ELR (cell line): ENCODE measurements around the gene TMEM259.
A peak's percentile ranks its signal among the peaks of the same experiment; 100 is the strongest.

Source experiments
- DNase-seq: peaks from one replicate; pipeline ENCODE4 v3.0.0-alpha.2; 2015; ENCODE audit warnings: low read depth

The TMEM259 gene

GRCh38 chr19:986083-986482 lies 34.8 kb downstream of the TMEM259 start:
- DNase-seq = no peak

DNA sequence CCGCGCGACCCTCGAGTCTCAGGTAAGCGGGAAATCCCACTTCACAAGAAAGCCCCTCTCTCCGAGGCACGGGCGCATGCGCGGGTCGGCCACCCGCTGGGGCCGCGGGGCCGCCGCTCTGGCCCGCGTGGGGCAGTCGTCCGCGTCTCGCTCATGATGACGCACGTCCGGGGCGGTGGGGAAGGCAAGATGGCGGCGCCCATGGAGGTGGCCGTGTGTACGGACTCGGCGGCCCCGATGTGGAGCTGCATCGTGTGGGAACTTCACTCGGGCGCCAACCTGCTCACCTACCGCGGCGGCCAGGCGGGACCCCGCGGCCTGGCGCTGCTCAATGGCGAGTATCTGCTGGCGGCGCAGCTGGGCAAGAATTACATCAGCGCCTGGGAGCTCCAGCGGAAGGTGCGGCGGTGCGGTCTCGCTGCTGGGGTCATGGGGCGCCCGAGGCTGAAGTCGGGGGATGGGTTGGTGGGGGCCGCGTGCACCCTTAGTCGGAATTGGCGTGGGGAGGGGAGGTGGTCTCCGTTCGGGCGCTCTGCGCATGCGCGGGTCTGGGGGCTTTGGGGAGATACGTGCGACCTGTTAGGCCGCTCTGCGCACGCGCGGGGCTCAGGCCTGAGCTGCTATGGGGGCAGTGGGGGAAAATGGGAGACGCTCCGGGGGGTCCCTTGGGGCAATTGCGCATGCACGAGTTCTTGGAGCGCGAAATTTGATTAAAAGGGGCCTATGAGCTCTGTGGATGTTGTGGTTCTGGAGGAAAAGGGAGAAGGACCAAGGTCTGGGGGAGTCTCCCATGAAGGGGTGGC lies 36.6 kb downstream of the TMEM259 start, which contains the start of gene WDR18:
Gene WDR18, plus strand, starts transcription at position 181 of the 803 bp plus-strand sequence. Its CDS starts 9 bp downstream, at position 190.
- DNase-seq = peak; percentile 93

GRCh38 chr19:982567-983170 lies 38.3 kb downstream of the TMEM259 start:
- DNase-seq = peak; percentile 67

- no peak for DNase-seq
Observed at GRCh38 chr19:980133-980998, 40.6 kb downstream of the TMEM259 start.

DNA sequence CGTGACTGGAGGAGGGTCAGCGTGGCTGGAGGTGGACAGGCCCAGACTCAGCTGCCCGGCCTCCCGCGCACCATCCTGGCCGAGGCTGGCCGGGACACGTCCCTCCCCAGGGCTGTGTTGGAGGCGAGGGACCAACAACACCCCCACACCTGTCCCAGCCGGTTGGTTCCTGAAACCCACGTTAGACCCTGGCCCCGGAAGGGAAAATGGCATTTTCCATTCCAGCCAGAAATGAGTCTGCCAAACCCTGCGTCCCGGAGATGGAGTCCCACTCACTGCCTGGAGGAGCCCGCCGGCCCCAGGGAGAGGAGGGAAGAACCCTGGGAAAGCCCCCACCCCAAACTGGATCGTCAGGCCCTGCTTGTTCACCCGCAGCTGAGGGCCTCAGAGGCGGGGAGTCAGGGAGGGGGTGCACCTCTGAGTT lies 41.6 kb downstream of the TMEM259 start:
- no peak for DNase-seq

GRCh38 chr19:977058-977464 lies 43.9 kb downstream of the TMEM259 start:
- DNase-seq = no peak

GRCh38 chr19:976476-976875 lies 44.4 kb downstream of the TMEM259 start:
- no peak for DNase-seq

- no peak for DNase-seq
Observed at GRCh38 chr19:974564-975257, 46.2 kb downstream of the TMEM259 start.

- no peak for DNase-seq
Observed at GRCh38 chr19:973726-974563, 47.0 kb downstream of the TMEM259 start.

DNA sequence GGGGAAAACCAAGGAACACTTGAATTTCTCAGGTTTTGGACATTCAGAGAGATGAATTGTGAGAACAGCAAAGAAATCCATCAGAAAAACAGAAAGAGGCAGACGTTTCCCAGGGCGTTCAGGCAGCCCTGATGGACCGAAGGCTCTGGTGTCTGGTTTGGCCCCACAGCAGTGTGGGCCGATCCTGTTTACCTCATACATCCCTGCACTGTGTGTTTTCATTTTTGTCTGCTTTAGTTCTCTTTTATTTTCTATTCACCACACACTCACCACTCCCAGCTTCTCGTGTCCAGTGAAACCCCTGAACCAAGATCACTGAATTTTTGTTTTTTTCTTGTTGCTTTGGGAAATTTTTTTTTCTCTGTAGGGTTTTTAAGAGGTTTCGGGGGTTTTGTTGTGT lies 48.6 kb downstream of the TMEM259 start:
- DNase-seq = no peak

- DNase-seq = no peak
Observed at GRCh38 chr19:971795-972194, 49.1 kb downstream of the TMEM259 start.

DNA sequence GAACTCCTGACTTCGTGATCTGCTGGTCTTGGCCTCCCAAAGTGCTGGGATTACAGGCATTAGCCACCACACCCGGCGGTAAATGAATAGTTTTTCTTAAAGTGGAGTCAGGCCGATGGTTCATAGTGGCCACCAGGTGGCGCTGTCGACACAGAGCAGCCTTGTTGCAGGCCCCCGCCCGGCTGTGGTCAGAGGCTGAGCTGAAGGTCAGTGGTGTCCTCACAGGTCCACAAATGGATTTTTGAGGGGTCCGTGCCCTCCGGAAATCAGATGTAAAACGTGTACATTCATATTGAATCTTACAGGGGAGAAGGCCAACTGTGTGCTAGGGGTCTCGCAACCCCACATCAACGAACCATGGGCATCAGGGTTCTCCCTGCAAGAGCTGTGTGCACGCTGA lies 50.2 kb downstream of the TMEM259 start:
- peak; percentile 35 for DNase-seq

- no peak for DNase-seq
Observed at GRCh38 chr19:966485-967088, 54.3 kb downstream of the TMEM259 start.

DNA sequence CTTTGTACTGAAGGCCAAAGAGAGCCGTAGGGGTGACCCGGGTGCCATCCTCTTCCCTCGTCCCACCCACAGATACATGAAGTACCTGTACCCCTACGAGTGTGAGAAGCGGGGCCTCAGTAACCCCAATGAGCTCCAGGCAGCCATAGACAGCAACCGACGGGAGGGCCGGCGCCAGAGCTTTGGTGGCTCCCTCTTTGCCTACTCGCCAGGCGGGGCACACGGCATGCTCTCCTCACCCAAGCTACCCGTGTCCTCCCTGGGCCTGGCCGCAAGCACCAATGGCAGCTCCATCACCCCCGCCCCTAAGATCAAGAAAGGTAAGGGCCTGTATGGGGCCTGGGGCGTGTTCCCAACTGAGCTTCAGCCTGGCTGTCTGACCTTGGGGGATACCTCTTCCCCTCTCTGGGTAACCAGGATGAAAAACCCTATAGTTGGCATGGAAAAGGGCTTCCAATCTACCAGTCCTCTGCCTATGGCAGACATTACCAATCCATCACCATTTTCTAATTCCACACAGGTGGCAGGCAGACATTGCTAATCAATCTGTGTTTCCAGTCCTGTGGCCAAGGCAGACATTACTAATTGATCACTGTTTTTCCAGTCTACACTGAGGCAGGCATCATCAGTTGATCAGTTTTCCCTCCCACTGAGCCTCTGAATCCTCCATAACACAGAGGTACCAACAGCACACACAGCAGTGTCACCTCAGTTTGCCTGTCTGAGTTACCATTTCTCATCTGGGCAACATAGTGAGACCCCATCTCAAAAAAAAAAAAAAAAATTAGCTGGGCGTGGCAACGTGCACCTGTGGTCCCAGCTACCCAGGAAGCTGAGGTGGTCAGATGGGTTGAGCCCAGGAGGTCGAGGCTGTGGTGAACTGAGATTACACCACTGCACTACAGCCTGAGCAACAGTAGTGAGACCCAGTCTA lies 55.9 kb downstream of the TMEM259 start:
- DNase-seq = peak; percentile 59

GRCh38 chr19:964116-964520 lies 56.8 kb downstream of the TMEM259 start:
- no peak for DNase-seq

DNA sequence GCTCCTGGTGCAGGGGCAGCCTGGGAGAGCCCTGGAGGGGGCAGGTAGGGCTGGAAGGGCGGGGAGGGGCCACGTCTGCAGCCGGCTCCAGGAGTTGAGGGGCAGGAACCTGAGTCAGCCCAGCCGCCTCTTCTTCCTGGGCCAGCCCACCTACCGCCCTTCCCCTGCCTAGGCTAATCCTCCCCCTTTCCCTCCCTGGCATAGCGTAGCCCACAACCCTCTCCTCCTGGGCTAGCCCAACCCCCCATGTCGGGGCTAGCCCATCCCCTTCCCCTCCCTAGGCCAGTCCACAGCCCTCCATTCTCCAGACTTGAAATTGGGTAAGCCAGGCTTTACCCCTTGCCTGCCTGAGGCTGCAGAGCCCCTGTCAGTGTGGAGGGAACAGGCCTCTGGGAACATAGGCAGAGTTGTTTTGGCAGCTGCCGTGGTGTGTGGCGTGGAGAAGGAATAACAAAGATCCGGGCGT lies 57.4 kb downstream of the TMEM259 start:
- DNase-seq = no peak

DNA sequence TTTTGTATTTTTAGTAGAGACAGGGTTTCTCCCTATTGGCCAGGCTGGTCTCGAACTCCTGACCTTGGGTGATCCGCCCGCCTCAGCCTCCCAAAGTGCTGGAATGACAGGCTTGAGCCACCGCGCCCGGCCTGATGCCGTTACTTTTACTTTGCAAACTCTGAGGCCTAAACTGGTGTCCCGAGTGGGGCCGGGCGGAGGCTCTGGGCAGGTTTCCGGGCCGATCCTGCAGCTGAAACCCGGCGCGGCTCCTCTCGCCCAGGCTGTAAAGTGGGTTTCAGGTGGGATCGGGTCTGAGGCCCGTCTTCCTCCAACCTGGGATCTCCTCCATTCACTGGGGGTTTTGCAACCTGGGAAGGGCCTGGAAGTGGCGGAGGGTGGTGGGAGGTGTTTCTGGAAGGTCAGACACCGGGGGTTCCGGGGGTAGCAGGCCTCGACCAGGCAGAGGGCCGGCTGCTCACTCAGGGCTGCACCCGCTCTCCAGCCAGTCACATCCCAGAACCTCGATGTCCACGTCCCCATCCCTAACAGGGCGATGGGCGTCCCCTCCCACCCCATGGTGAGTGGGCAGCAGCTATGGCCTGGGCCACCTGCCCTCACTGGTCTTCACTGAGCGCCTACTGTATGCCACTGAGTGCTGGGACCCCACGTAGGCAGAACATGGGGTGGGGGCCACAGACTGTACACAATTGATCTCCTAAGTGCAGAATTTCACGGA lies 58.1 kb downstream of the TMEM259 start:
- DNase-seq = no peak

- DNase-seq = peak; percentile 72
Observed at GRCh38 chr19:961866-962620, 58.9 kb downstream of the TMEM259 start.
